Vagina (tissue), 2 donors: Measurements from ENCODE around the gene GLI3. TPM values are rescaled to one million over a fixed set of nuclear protein-coding genes. Genes with fewer than 3 reads are reported as not detected.

Source experiments
- DNase-seq, 2 donors: peaks; one replicate each; pipeline ENCODE4 v3.0.0-alpha.2; 2017; ENCODE audit errors: extremely low spot score in 2 of 2
- H3K27ac ChIP-seq: fragments of 200-600 bp; sonication (generic); one replicate; pipeline ENCODE4 v1.5.1; 2019
- H3K27me3 ChIP-seq: fragments of 200-600 bp; sonication (generic); one replicate; pipeline ENCODE4 v1.5.1; 2019
- H3K36me3 ChIP-seq, 2 donors: fragments of 200-600 bp; sonication (generic); one replicate each; pipeline ENCODE4 v1.5.1; 2017 to 2019
- H3K4me1 ChIP-seq: fragments of 200-600 bp; sonication (generic); one replicate; pipeline ENCODE4 v1.5.1; 2019
- H3K4me3 ChIP-seq, 2 donors: fragments of 200-600 bp; sonication (generic); 1 replicate in 1 of 2; 2 replicates in 1 of 2; pipeline ENCODE4 v1.5.1; 2016 to 2019
- H3K9me3 ChIP-seq: fragments of 200-600 bp; sonication (generic); one replicate; pipeline ENCODE4 v1.5.1; 2019
- CTCF ChIP-seq, 3 experiments: fragments of 450-650 bp in 2 of 3; fragments of 200-600 bp in 1 of 3; sonication (generic) in 1 of 3; IDR thresholded peaks; one replicate each; pipeline ENCODE4 v1.5.1; 2017 to 2019; ENCODE audit warnings: antibody characterized with exemption in 3 of 3, mild to moderate bottlenecking in 2 of 3, moderate library complexity in 2 of 3
- POLR2A ChIP-seq, 2 donors: fragments of 450-650 bp; IDR thresholded peaks; one replicate each; pipeline ENCODE4 v1.6.1; 2017; ENCODE audit warnings: antibody characterized with exemption in 2 of 2, mild to moderate bottlenecking in 2 of 2, moderate library complexity in 2 of 2
- POLR2AphosphoS5 ChIP-seq, 2 donors: sonication (generic); formaldehyde crosslinking; IDR thresholded peaks; one replicate each; pipeline ENCODE4 v1.9.0; 2017; ENCODE audit warnings: antibody characterized with exemption in 2 of 2, mild to moderate bottlenecking in 2 of 2, low read depth in 1 of 2; ENCODE audit not compliant: insufficient read depth in 1 of 2
- intact Hi-C: fragments of 100-400 bp; cut with DNase I; formaldehyde crosslinking; loops from one replicate; pipeline ENCODE4 v1.15.1; 2023
- total RNA-seq: library from RNA; depleted of rRNA; stranded (reverse); fragments of >200 nt; gene quantifications from one replicate; pipeline ENCODE4 v1.2.3, GENCODE V29; 2016

GLI3 gene
- total RNA-seq, 1 donor from 2014 or later: 24.6 TPM

DNA sequence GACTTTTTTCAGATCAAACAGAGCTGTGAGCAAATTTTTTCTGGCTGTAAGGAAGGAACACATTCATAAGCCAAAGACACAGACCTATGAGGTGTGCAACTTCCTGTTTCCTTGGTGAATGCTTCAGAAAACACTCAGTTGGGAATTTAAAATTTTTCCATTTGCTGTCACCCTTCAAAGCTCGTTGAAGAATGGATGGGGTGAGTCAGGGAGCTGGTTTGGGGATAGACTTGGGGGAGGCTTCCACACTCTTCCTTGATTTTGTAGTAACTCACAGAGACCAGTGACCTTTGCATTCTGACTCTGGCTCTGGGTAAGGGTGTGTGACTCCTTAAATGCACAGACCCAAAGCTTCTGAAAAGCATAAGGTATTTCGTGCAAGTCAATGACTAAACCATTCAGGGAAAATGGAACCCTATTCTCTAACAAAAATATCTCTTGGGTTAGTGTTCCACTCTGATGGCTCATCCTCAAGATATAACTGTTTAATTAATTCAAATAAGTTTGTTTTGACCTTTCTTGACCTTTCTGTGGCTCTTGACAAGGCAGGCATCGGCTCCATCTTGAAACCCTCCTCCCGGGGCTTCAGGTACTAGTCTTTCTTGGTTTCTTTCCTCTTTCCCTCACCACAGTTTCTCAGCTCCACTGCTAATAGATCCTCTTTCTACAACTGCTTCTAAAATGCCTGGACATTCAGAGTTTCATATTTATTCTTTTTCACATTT lies 306.3 kb downstream of the GLI3 start:
- Histone ChIP-seq H3K4me1 (no peaks in the 10 kb centered on the region), H3K9me3 (no peaks in the 10 kb centered on the region), H3K36me3 (no peaks in the 10 kb centered on the region), H3K27ac (no peak overlapping the region), H3K4me3 (no peak overlapping the region), H3K27me3 (no peaks in the 10 kb centered on the region)
- TF ChIP-seq POLR2A (IDR thresholded peaks at IDR 0.05) (no peak), POLR2AphosphoS5 (IDR thresholded peaks at IDR 0.05; ENCODE audit: insufficient read depth in 1 of 2, low read depth in 1 of 2) (no peak), CTCF (IDR thresholded peaks at IDR 0.05) (no peak)
- intact Hi-C loops: no loop called here
- DNase-seq: no peak

GRCh38 chr7:41928781-41929180 lies 308.2 kb downstream of the GLI3 start:
- no peak overlapping the region for H3K27ac ChIP-seq
- H3K4me1 ChIP-seq: no peaks in the 10 kb centered on the region
- no peak overlapping the region for H3K4me3 ChIP-seq
- no peak for TF ChIP-seq POLR2A (IDR thresholded peaks at IDR 0.05)
- no peak for TF ChIP-seq CTCF (IDR thresholded peaks at IDR 0.05)
- no peak for TF ChIP-seq POLR2AphosphoS5 (IDR thresholded peaks at IDR 0.05; ENCODE audit: insufficient read depth in 1 of 2, low read depth in 1 of 2)
- no peaks in the 10 kb centered on the region for H3K27me3 ChIP-seq
- no peak for DNase-seq
- H3K9me3 ChIP-seq: no peaks in the 10 kb centered on the region
- H3K36me3 ChIP-seq: no peaks in the 10 kb centered on the region
- intact Hi-C loops: no loop called here

- H3K9me3 ChIP-seq: no peaks in the 10 kb centered on the region
- no peak for DNase-seq
- no peaks in the 10 kb centered on the region for H3K27me3 ChIP-seq
- no peak overlapping the region for H3K4me3 ChIP-seq
- TF ChIP-seq CTCF (IDR thresholded peaks at IDR 0.05) (no peak), POLR2A (IDR thresholded peaks at IDR 0.05) (no peak), POLR2AphosphoS5 (IDR thresholded peaks at IDR 0.05; ENCODE audit: insufficient read depth in 1 of 2, low read depth in 1 of 2) (no peak)
- H3K27ac ChIP-seq: no peak overlapping the region
- intact Hi-C loops: no loop called here
- no peaks in the 10 kb centered on the region for H3K4me1 ChIP-seq
- no peaks in the 10 kb centered on the region for H3K36me3 ChIP-seq
These were observed 308.8 kb downstream of the GLI3 start for GRCh38 chr7:41928166-41928565.

DNA sequence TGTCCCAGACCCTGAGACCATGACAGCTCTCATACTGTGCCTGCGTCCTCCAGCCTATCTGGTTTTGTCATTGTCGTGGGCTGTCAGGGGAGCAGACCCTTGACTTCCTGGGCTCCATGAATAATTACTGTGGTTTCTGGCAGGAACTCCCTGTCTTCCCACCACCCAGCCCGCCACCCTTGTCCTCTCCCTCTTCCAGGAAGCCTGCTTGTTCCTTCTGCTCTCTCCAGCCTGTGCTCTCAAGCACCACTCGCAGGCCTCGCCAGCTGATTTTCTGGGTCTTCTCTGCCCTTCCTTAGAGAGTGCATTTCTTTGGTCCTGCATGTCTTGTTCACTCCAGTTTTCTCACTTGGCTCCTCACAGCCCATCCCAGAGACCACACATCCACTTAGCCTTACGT lies 309.6 kb downstream of the GLI3 start:
- Histone ChIP-seq H3K27ac (no peak overlapping the region), H3K9me3 (no peaks in the 10 kb centered on the region), H3K4me1 (no peaks in the 10 kb centered on the region), H3K4me3 (no peak overlapping the region), H3K36me3 (no peaks in the 10 kb centered on the region), H3K27me3 (no peaks in the 10 kb centered on the region)
- intact Hi-C loops: no loop called here
- no peak for TF ChIP-seq CTCF (IDR thresholded peaks at IDR 0.05)
- no peak for TF ChIP-seq POLR2AphosphoS5 (IDR thresholded peaks at IDR 0.05; ENCODE audit: insufficient read depth in 1 of 2, low read depth in 1 of 2)
- no peak for TF ChIP-seq POLR2A (IDR thresholded peaks at IDR 0.05)
- peak in 1 of 2 donors; percentile 76 for DNase-seq

DNA sequence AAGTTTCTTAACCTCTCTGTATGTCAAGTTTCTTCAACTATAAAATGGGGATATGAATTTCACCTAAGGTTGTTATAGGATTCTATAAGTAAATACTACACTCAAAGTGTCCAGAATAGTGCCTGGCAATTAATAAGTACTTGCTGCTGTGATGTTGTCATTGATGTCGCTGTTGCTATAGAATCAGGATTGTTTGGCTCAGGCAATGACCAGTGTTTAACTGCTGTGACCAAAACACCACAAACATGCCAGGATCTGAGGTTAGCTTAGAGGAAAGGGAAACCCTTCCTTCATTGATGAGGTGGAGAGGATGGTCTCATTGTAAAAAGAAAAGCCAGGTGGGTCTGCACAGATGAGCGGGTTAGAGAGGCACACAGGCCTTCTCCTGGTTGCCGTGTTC lies 311.1 kb downstream of the GLI3 start:
- no peak overlapping the region for H3K27ac ChIP-seq
- intact Hi-C loops: no loop called here
- H3K4me3 ChIP-seq: no peak overlapping the region
- H3K36me3 ChIP-seq: no peaks in the 10 kb centered on the region
- H3K4me1 ChIP-seq: peaks cover 6% of the 10 kb centered on the region
- TF ChIP-seq POLR2A (IDR thresholded peaks at IDR 0.05): no peak
- H3K9me3 ChIP-seq: no peaks in the 10 kb centered on the region
- no peaks in the 10 kb centered on the region for H3K27me3 ChIP-seq
- no peak for DNase-seq
